Right renal pelvis (tissue), 4 donors: ENCODE data around the gene SLC25A18. TPM values are rescaled to one million over a fixed set of nuclear protein-coding genes. Genes with fewer than 3 reads are reported as not detected.
"Not testable (repeated sequence)": the region's sequence is repeated elsewhere in the genome, so short reads cannot be mapped to it uniquely, and the experiment has no call there.

Experiments
- DNase-seq, 4 donors: peaks; one replicate each; pipeline ENCODE4 v3.0.0-alpha.2; 2013; ENCODE audit warnings: low read depth in 4 of 4, low spot score in 3 of 4, missing footprints in 1 of 4
- polyA plus RNA-seq, 4 donors: library from polyadenylated mRNA; unstranded; fragments of 120-200 nt; gene quantifications; one replicate each; pipeline ENCODE4 v1.2.1, GENCODE V29; 2013; ENCODE audit not compliant: insufficient read length in 4 of 4

The SLC25A18 gene
- polyA plus RNA-seq, 4 donors: 1.2 to 2.1 (median 1.7) TPM

- DNase-seq: no peak
Measured at GRCh38 chr22:17603668-17604067, 40.4 kb downstream of the SLC25A18 start.

GRCh38 chr22:17606496-17606895, 43.2 kb downstream of the SLC25A18 start:
- no peak for DNase-seq

GRCh38 chr22:17607891-17608521, 44.7 kb downstream of the SLC25A18 start:
- DNase-seq: no peak

GRCh38 chr22:17612057-17612456, 48.8 kb downstream of the SLC25A18 start:
- DNase-seq: no peak

GRCh38 chr22:17613280-17613679, 50.0 kb downstream of the SLC25A18 start:
- DNase-seq: no peak

GRCh38 chr22:17627961-17628405, 64.7 kb downstream of the SLC25A18 start:
- no peak for DNase-seq

- peak; percentile 91 to 94 (median 91) for DNase-seq
Measured at GRCh38 chr22:17628406-17629172, 65.3 kb downstream of the SLC25A18 start, which contains the start of gene ATP6V1E1. TSS of gene ATP6V1E1 (minus strand) at chr22:17628749. CDS start at chr22:17628635, 114 bp downstream.

GRCh38 chr22:17629173-17629489, 65.8 kb downstream of the SLC25A18 start:
- DNase-seq: no peak

GRCh38 chr22:17629641-17630040, 66.3 kb downstream of the SLC25A18 start:
- DNase-seq: no peak

GRCh38 chr22:17631076-17631565, 67.8 kb downstream of the SLC25A18 start:
- no peak for DNase-seq

GRCh38 chr22:17633217-17633997, 70.1 kb downstream of the SLC25A18 start:
- no peak for DNase-seq

- DNase-seq: no peak
Measured at GRCh38 chr22:17633998-17634323, 70.7 kb downstream of the SLC25A18 start.

- DNase-seq: no peak
Measured at GRCh38 chr22:17634696-17635095, 71.4 kb downstream of the SLC25A18 start.

- DNase-seq: not testable (repeated sequence)
Measured at GRCh38 chr22:17636850-17637249, 73.6 kb downstream of the SLC25A18 start.

GRCh38 chr22:17637490-17638181, 74.3 kb downstream of the SLC25A18 start:
- DNase-seq: no peak

- DNase-seq: no peak
Measured at GRCh38 chr22:17638182-17638431, 74.8 kb downstream of the SLC25A18 start.

- peak; percentile 86 to 90 (median 89) for DNase-seq
Measured at GRCh38 chr22:17638432-17639246, 75.3 kb downstream of the SLC25A18 start, which contains the start of gene BCL2L13. TSS of gene BCL2L13 (plus strand) at chr22:17638757. CDS start at chr22:17655712, 16,955 bp downstream.

- peak in 2 of 4 donors; percentile 16 to 38 for DNase-seq
Measured at GRCh38 chr22:17639247-17639741, 76.0 kb downstream of the SLC25A18 start.
